HepG2 (cell line): ENCODE data around the gene C2. TPM values are rescaled to one million over a fixed set of nuclear protein-coding genes. Genes with fewer than 3 reads are reported as not detected.
A peak's percentile ranks its signal among the peaks of the same experiment; 100 is the strongest.

Experiments
- HNF1B ChIP-seq: sonication (generic); formaldehyde crosslinking; IDR thresholded peaks from 2 replicates; pipeline ENCODE4 v1.5.1; 2020; ENCODE audit warnings: mild to moderate bottlenecking, moderate library complexity, missing genetic modification reagents
- KMT2B ChIP-seq: IDR thresholded peaks from 2 replicates; pipeline ENCODE4 v1.6.1; 2016; ENCODE audit warnings: missing genetic modification reagents, missing compliant biosample characterization
- NCOA2 ChIP-seq: sonication (generic); formaldehyde crosslinking; IDR thresholded peaks from 2 replicates; pipeline ENCODE4 v1.8.0; 2022; ENCODE audit warnings: inconsistent platforms
- NFYB ChIP-seq: sonication (generic); formaldehyde crosslinking; IDR thresholded peaks from 2 replicates; pipeline ENCODE4 v1.4.0; 2020; ENCODE audit warnings: missing genetic modification reagents
- ZBTB40 ChIP-seq, 2 experiments: fragments of 450-650 bp in 1 of 2; sonication (generic) in 1 of 2; formaldehyde crosslinking in 1 of 2; IDR thresholded peaks; 2 replicates each; pipeline versions ENCODE4 v1.6.1 to v1.8.0; 2016 to 2022; ENCODE audit warnings: antibody characterized with exemption in 1 of 2, mild to moderate bottlenecking in 1 of 2, missing genetic modification reagents in 1 of 2
- ZBTB43 ChIP-seq: sonication (generic); formaldehyde crosslinking; conservative IDR thresholded peaks from 2 replicates; pipeline ENCODE4 v1.4.0; 2020; ENCODE audit warnings: missing genetic modification reagents
- ZNF777 ChIP-seq: sonication (generic); formaldehyde crosslinking; IDR thresholded peaks from 2 replicates; pipeline ENCODE4 v1.4.0; 2020; ENCODE audit warnings: missing genetic modification reagents
- ZNF841 ChIP-seq: sonication (generic); formaldehyde crosslinking; IDR thresholded peaks from 2 replicates; pipeline ENCODE4 v1.8.1; 2023; ENCODE audit warnings: missing genetic modification reagents, borderline replicate concordance
- ZNF850 ChIP-seq: sonication (generic); formaldehyde crosslinking; conservative IDR thresholded peaks from 2 replicates; pipeline ENCODE4 v1.9.0; 2021; ENCODE audit warnings: mild to moderate bottlenecking, missing genetic modification reagents
- polyA plus RNA-seq, 8 experiments: library from polyadenylated mRNA; depleted of rRNA in 3 of 8; stranded (reverse) in 7 of 8; unstranded in 1 of 8; fragments of >200 nt; fragmentation: Illumina TruSeq in 4 of 8; extraction: Trizol in 4 of 8; gene quantifications; 2 replicates each; pipeline versions ENCODE4 v1.2.1 to v1.2.3, GENCODE V29; 2011 to 2016; ENCODE audit warnings: low read depth in 4 of 8, missing spikeins in 1 of 8, mixed read lengths in 1 of 8; ENCODE audit not compliant: insufficient read depth in 1 of 8
- total RNA-seq, 5 experiments: library from RNA; depleted of rRNA; stranded (reverse); fragments of >200 nt; fragmentation: Illumina TruSeq; extraction: Trizol; gene quantifications; 2 replicates each; pipeline ENCODE4 v1.2.3, GENCODE V29; 2016; ENCODE audit warnings: low read depth in 1 of 5
- TF ChIP-seq, protein P1 (sequence below): sonication (generic); formaldehyde crosslinking; IDR thresholded peaks from 2 replicates; pipeline ENCODE4 v1.4.0; 2020; ENCODE audit warnings: missing genetic modification reagents, borderline replicate concordance

Gene C2
- total and polyA plus RNA-seq, 2 of the 13 experiments (the other 11 are each of a cell fraction or from before 2014, with no cell fraction given): 165 to 307 TPM

DNA sequence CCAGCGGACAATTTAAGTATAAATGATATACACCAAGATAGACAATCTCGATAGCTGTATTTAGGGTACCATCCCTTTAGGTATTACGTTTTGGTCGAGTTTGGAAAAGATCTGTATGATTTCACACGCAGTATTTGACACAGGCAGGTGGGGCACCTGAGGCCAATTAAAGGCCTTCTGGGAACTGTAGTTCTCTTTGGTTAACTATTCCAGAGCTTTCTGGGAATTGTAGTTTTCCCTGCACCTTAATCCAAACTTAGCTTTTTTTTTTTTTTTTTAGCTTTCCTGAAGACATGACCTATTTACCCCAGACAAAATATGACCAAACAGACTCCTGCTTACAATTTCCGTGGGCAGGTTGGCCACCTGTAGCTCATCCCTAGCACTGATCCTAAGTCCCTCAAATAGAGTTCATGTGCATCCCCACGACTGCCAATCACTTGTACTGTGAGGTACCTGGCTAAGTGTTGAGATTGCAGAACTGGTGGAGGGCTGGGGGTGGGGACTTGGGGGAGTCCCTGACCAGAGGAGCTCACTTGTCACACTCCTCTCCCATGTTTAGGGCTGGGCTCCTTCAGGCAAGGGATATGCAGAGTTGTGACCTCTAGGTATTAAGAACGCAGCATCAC is 29.0 kb upstream of the C2 start (continued):
- peak; percentile 24; the same call in 1 of the 2 replicates for TF ChIP-seq ZBTB43 (CRISPR knock-in tag)
- TF ChIP-seq ZNF777 (CRISPR knock-in tag): no peak
- TF ChIP-seq NCOA2 (CRISPR knock-in tag): no peak
- TF ChIP-seq NFYB (CRISPR knock-in tag): no peak
- TF ChIP-seq KMT2B (CRISPR knock-in tag): no peak; the same call in 1 of the 2 replicates
- TF ChIP-seq ZNF841 (CRISPR knock-in tag): no peak
- TF ChIP-seq ZBTB40 (IDR thresholded peaks at IDR 0.05): no peak
- TF ChIP-seq ZBTB40 (CRISPR knock-in tag; IDR thresholded peaks at IDR 0.05): no peak
- peak; percentile 51; the same call in 1 of the 2 replicates for TF ChIP-seq HNF1B (CRISPR knock-in tag)
- no peak for TF ChIP-seq ZNF850 (CRISPR knock-in tag)
- TF ChIP-seq, protein P1, sequence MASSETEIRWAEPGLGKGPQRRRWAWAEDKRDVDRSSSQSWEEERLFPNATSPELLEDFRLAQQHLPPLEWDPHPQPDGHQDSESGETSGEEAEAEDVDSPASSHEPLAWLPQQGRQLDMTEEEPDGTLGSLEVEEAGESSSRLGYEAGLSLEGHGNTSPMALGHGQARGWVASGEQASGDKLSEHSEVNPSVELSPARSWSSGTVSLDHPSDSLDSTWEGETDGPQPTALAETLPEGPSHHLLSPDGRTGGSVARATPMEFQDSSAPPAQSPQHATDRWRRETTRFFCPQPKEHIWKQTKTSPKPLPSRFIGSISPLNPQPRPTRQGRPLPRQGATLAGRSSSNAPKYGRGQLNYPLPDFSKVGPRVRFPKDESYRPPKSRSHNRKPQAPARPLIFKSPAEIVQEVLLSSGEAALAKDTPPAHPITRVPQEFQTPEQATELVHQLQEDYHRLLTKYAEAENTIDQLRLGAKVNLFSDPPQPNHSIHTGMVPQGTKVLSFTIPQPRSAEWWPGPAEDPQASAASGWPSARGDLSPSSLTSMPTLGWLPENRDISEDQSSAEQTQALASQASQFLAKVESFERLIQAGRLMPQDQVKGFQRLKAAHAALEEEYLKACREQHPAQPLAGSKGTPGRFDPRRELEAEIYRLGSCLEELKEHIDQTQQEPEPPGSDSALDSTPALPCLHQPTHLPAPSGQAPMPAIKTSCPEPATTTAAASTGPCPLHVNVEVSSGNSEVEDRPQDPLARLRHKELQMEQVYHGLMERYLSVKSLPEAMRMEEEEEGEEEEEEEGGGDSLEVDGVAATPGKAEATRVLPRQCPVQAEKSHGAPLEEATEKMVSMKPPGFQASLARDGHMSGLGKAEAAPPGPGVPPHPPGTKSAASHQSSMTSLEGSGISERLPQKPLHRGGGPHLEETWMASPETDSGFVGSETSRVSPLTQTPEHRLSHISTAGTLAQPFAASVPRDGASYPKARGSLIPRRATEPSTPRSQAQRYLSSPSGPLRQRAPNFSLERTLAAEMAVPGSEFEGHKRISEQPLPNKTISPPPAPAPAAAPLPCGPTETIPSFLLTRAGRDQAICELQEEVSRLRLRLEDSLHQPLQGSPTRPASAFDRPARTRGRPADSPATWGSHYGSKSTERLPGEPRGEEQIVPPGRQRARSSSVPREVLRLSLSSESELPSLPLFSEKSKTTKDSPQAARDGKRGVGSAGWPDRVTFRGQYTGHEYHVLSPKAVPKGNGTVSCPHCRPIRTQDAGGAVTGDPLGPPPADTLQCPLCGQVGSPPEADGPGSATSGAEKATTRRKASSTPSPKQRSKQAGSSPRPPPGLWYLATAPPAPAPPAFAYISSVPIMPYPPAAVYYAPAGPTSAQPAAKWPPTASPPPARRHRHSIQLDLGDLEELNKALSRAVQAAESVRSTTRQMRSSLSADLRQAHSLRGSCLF (CRISPR knock-in tag): no peak
